DMS 273 treated with DMSO at 0.1 percent for 48 hours (cell line): Measurements from ENCODE around the gene OR6K3.
"Not testable (repeated sequence)": the region's sequence is repeated elsewhere in the genome, so short reads cannot be mapped to it uniquely, and the experiment has no call there.

ENCODE experiments used
- DNase-seq: peaks from one replicate; lab custom pipeline; 2025; lab: John Stamatoyannopoulos, UW

The OR6K3 gene

GRCh38 chr1:158720620-158721019 is at the start of gene OR6K3:
Gene OR6K3 (minus strand): TSS chr1:158720720. CDS start chr1:158718115, 2,605 bp downstream.
- no peak for DNase-seq

- DNase-seq, result no peak
Observed at GRCh38 chr1:158754420-158754819, 33.9 kb upstream of the OR6K3 start, which contains the start of gene OR6K6. Gene OR6K6 (plus strand): TSS chr1:158754720. CDS start chr1:158754888, 168 bp downstream.

DNA sequence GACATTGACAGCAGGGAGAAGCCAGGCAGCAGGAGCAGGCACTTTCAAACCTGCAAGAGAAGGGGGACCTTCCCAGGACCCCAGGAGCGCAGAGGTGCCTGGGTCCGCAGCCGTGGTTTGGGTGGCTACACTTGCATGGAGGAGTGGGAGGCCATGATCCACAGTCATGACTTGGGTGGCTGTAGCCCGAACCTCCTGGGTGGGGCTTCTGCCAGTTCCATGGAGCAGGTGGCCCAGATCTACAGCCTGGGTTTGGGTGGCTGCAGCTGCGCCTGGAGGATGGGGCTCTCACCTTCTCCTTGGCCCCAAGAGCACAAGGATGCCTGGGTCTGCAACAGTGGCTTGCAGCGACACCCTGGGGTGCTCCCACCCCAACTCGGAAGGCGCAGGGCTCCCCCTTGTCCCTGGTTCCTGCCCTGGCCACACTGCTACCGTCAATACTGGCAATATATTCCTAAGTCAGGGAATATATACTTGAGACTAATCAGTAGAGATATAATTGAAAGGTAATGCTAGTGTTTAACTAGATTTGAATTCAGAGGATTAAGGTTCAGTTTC is 31.7 kb upstream of the OR6K3 start:
- no peak for DNase-seq

DNA sequence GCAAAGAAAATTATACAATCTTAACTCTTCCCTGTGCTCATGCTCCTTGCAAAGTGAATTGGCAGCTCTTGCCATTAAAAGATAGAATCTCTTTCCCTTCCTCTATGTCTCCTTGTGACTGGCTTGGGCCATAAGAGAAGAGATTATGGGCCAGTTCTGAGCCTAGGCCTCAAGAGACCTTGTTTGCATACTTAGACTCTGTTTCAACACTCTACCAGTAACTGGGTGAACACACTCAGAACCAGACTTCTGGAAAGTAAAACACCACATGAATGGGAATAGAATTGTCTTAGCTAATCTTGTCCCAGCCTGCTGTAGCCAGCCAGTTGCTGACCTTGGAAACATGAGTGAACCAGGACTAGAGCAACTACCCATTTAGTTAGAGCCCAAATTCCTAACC is 15.3 kb upstream of the OR6K3 start:
- no peak for DNase-seq

- DNase-seq, result no peak
Observed at GRCh38 chr1:158732524-158732923, 12.0 kb upstream of the OR6K3 start.

GRCh38 chr1:158731707-158732106 is 11.2 kb upstream of the OR6K3 start:
- DNase-seq, result no peak

DNA sequence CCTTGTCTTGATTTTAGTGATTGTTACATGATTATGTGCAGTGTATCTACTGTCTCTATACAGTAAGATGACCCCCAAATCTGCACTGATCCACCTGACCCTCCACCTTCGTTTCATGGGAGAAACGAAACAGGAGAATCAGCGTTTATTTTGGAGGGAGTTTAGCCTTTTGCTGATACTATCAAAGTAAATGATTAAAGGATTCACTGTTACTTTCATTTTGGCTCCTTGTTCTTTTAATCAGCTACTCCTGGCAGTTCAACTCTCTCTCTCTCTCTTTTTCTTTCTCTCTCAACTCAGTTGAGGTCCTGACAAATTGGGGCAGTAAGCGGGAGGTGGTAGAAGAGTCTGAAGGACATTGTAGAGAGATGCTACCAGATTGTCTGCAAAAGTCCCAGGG is 9.9 kb upstream of the OR6K3 start:
- DNase-seq, result no peak

DNA sequence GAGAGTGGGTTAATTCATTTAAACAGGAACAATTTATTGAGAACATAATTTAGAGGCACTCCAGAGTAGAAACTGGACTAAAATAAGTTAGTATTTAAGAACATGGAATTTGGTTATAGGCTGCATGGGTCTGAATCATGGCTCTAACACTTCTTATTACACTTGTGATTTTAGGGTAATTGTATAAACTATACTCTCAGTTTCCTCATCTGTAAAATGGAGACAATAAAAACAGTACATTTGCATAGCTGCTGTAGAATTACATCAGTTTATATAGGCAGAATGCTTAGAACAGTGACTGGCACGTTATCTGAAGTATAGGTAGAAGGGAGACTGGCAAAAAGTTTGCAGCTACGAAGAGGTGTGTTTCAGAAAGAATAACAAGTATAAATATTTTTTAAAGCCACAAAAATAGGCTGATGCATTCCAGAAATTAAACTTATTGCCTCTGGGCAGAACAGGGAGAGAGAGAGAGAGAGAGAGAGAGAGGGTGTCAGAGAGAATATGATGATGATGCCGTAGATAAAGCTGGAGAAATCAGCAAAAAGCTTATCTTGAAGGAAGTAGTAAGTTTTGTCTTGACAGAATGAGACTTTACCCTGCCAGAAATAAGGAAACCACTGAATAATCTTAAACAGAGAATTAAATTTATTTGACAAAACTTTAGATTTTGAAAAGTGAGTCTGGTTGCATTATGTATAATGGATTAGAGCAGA is 8.1 kb upstream of the OR6K3 start:
- DNase-seq, result no peak

DNA sequence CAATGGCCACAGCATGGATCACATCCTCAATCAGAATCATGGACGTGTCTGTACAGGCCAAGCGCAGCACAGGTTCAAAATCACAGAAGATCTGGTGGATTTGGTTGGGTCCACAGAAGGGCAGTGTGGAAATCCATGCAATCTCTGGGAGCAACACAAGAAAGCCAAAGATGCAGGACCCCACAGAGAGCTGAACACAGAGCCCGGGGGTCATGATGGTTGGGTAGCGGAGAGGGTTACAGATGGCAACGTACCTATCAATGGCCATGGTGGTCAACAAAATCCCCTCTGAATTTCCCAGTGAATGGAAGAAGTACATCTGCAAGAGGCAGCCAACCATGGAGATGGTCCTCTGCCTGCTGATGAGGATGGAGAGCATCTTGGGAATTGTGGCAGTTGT is 3.9 kb upstream of the OR6K3 start:
- no peak for DNase-seq

- no peak for DNase-seq
Observed at GRCh38 chr1:158719664-158720063, 856 bp downstream of the OR6K3 start.

DNA sequence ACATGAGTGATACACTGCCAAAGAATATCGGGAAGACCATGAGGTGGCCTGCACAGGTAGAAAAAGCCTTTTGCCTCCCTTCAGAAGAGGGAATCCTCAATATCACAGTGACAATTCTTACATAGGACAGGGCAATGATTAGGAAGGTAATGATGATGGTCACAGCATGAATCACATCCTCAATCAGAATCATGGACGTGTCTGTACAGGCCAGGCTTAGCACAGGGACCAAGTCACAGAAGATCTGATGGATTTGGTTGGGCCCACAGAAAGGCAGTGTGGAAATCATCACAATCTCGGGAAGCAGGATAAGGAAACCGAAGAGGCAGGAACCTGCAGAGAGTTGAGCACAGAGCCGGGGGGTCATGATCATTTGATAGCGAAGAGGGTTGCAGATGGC is 3.2 kb downstream of the OR6K3 start:
- no peak for DNase-seq

GRCh38 chr1:158716335-158716734 is 4.2 kb downstream of the OR6K3 start:
- no peak for DNase-seq

DNA sequence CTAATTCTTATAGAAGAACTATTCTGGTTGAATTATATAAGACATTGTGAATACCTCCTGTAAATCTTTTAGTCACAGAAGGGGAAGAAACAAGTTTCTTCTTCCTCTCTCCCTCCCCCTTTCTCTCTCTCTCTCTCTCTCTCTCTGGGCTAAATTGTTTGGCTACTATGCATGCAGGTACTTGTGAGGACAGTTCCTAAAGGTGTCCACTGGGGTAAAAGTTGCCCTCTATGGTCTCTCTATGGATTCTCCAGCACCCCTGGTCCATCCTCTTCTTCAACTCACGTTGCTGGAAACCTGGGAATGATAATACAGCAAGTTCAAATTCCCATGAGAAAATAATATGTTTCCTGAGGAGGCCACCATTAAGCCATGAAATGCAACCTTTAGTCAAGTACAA is 5.8 kb downstream of the OR6K3 start:
- DNase-seq, result no peak

- DNase-seq, result no peak
Observed at GRCh38 chr1:158711098-158711497, 9.4 kb downstream of the OR6K3 start.

DNA sequence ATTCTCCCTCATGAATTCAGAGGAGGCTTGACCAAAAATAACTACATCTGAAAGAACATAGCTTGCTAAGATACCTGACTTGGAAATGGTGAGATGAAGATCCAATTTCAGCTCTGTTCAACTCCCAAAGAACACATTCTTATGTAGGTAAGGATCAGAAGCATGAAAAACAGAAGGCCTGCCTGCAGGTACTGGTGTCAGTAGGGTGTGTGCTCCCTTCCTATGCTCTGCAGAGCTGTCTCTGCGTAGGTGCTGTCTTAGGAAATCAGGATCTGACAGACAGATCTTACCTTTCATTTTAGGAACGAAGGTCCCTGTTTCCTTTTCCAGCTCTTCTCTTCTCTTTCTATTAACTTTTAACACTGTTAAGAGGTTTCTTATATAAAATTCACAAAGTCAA is 14.4 kb downstream of the OR6K3 start:
- DNase-seq, result no peak

DNA sequence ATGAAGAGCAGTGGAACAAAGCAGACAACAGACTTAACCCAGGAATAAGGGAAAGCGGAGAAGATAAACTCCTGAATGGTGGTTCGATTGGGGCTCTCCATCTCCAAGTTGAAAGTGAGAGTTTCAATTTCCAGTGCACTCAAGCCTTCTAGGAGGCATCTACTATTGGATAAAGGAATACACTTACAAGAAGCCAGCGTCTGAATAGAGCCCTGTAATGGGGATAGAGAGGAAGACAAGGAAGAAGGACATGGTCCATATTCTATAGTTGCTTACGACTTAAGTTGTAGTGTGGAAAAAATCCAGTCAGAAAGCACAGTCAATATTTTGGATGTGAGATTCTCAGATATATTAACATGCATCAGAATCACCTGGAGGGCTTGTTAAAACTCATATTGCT is 20.0 kb downstream of the OR6K3 start, which contains the start of gene OR6K2:
OR6K2 (minus strand) TSS at position 101 of the 400 bp plus-strand sequence; CDS start at position 101, 0 bp downstream.
- DNase-seq, result no peak

GRCh38 chr1:158694596-158694995 is 25.9 kb downstream of the OR6K3 start:
- DNase-seq, result no peak

GRCh38 chr1:158692356-158692755 is 28.2 kb downstream of the OR6K3 start:
- no peak for DNase-seq

- DNase-seq, result no peak
Observed at GRCh38 chr1:158691907-158692306, 28.6 kb downstream of the OR6K3 start.

- DNase-seq, result not testable (repeated sequence)
Observed at GRCh38 chr1:158691149-158691548, 29.4 kb downstream of the OR6K3 start.

- DNase-seq, result no peak
Observed at GRCh38 chr1:158689875-158690274, 30.6 kb downstream of the OR6K3 start.

- DNase-seq, result no peak
Observed at GRCh38 chr1:158689110-158689509, 31.4 kb downstream of the OR6K3 start.

GRCh38 chr1:158688343-158688742 is 32.2 kb downstream of the OR6K3 start:
- DNase-seq, result not testable (repeated sequence)

GRCh38 chr1:158687037-158687436 is 33.5 kb downstream of the OR6K3 start:
- no peak for DNase-seq
